Endodermal cell (in vitro differentiated cells): ENCODE measurements around the gene UNC13B. TPM values are rescaled to one million over a fixed set of nuclear protein-coding genes. Genes with fewer than 3 reads are reported as not detected.

Source experiments
- DNase-seq: peaks from one replicate; pipeline ENCODE4 v3.0.0-alpha.2; 2017
- H3K27ac ChIP-seq: 2 replicates; pipeline ENCODE4 v1.5.1; 2013; ENCODE audit warnings: mild to moderate bottlenecking, low read depth, low read length, moderate library complexity
- H3K27me3 ChIP-seq: 2 replicates; pipeline ENCODE4 v1.6.1; 2013; ENCODE audit warnings: mild to moderate bottlenecking, low read length, moderate library complexity; ENCODE audit not compliant: insufficient read depth, control insufficient read depth, poor library complexity, severe bottlenecking
- H3K36me3 ChIP-seq: 2 replicates; pipeline ENCODE4 v1.7.0; 2013; ENCODE audit warnings: mild to moderate bottlenecking, low read length, moderate library complexity; ENCODE audit not compliant: control insufficient read depth, insufficient read depth
- H3K4me1 ChIP-seq: one replicate; pipeline ENCODE4 v1.7.0; 2013; ENCODE audit warnings: low read length; ENCODE audit not compliant: control insufficient read depth, insufficient read depth
- H3K4me3 ChIP-seq: 2 replicates; pipeline ENCODE4 v1.5.1; 2013; ENCODE audit warnings: mild to moderate bottlenecking, low read length, moderate library complexity
- H3K9ac ChIP-seq: 2 replicates; pipeline ENCODE4 v1.6.1; 2013; ENCODE audit warnings: mild to moderate bottlenecking, low read length, moderate library complexity; ENCODE audit not compliant: poor library complexity, severe bottlenecking; ENCODE audit errors: extremely low read depth
- H3K9me3 ChIP-seq: 2 replicates; pipeline ENCODE4 v1.6.1; 2013; ENCODE audit warnings: mild to moderate bottlenecking, low read length, moderate library complexity; ENCODE audit not compliant: control insufficient read depth
- H3K27ac Mint-ChIP-seq: 2 replicates; pipeline ENCODE4 v1.8.0; 2020; ENCODE audit warnings: mixed read lengths
- H3K27me3 Mint-ChIP-seq: 2 replicates; pipeline ENCODE4 v1.8.0; 2021; ENCODE audit warnings: mild to moderate bottlenecking, mixed read lengths; ENCODE audit not compliant: insufficient read depth
- H3K36me3 Mint-ChIP-seq: 2 replicates; pipeline ENCODE4 v1.8.0; 2020; ENCODE audit warnings: low read depth, mixed read lengths
- H3K4me1 Mint-ChIP-seq: 2 replicates; pipeline ENCODE4 v1.8.0; 2020; ENCODE audit warnings: mixed read lengths
- H3K4me3 Mint-ChIP-seq: 2 replicates; pipeline ENCODE4 v1.8.0; 2020; ENCODE audit warnings: mild to moderate bottlenecking, moderate library complexity, mixed read lengths
- H3K9me3 Mint-ChIP-seq: 2 replicates; pipeline ENCODE4 v1.8.0; 2020; ENCODE audit warnings: mild to moderate bottlenecking, mixed read lengths
- CTCF ChIP-seq: fragments of 200-600 bp; sonication (generic); conservative IDR thresholded peaks from 2 replicates; pipeline ENCODE4 v1.5.0; 2021; ENCODE audit warnings: antibody characterized with exemption, mild to moderate bottlenecking
- WGBS, 2 experiments: methylation state at CpG; one replicate each; pipeline versions ENCODE4 v1.1.5 to v1.1.7; 2013; ENCODE audit warnings: missing lambda C conversion rate in 2 of 2, mixed read lengths in 1 of 2; ENCODE audit not compliant: insufficient coverage in 1 of 2, insufficient read length in 1 of 2; 5-methylcytosine and 5-hydroxymethylcytosine counted together
- total RNA-seq, 2 donors: library from RNA; stranded (reverse); fragmentation: NEBNext Ultra II Directional in 1 of 2; extraction: Animal tissue kit (Norgen Biotek cat#: 25700) in 1 of 2; gene quantifications; 2 replicates in 1 of 2; 3 replicates in 1 of 2; pipeline ENCODE4 v1.2.1, GENCODE V29; 2021

The UNC13B gene
- total RNA-seq, 2 donors from 2014 or later, result 53.9 to 57.2 TPM

GRCh38 chr9:35253075-35253474 is 91.3 kb downstream of the UNC13B start:
- H3K27me3 Mint-ChIP-seq, result no peaks in the 10 kb centered on the region
- H3K9ac ChIP-seq, result no peak overlapping the region
- H3K4me3 Mint-ChIP-seq, result no peak overlapping the region
- H3K27ac ChIP-seq, result no peak overlapping the region
- no peak overlapping the region for H3K4me3 ChIP-seq
- H3K27me3 ChIP-seq, result no peaks in the 10 kb centered on the region
- no peak overlapping the region for H3K27ac Mint-ChIP-seq
- H3K9me3 Mint-ChIP-seq, result no peaks in the 10 kb centered on the region
- DNase-seq, result no peak
- H3K36me3 Mint-ChIP-seq, result peaks cover 16% of the 10 kb centered on the region
- 88% methylated on average over 1 of the region's 1 CpG; no CpG with 5 or more reads in 1 of the 2 experiments for WGBS, 2 experiments
- no peaks in the 10 kb centered on the region for H3K4me1 Mint-ChIP-seq
- no peaks in the 10 kb centered on the region for H3K36me3 ChIP-seq
- no peak for TF ChIP-seq CTCF
- no peaks in the 10 kb centered on the region for H3K9me3 ChIP-seq
- H3K4me1 ChIP-seq, result no peaks in the 10 kb centered on the region

- Mint-ChIP-seq H3K27me3 (no peaks in the 10 kb centered on the region), H3K36me3 (peaks cover 14% of the 10 kb centered on the region), H3K9me3 (no peaks in the 10 kb centered on the region), H3K27ac (no peak overlapping the region), H3K4me1 (peaks cover 2% of the 10 kb centered on the region), H3K4me3 (no peak overlapping the region)
- Histone ChIP-seq H3K4me1 (no peaks in the 10 kb centered on the region), H3K27ac (no peak overlapping the region), H3K4me3 (no peak overlapping the region), H3K9me3 (no peaks in the 10 kb centered on the region), H3K9ac (no peak overlapping the region), H3K36me3 (no peaks in the 10 kb centered on the region), H3K27me3 (no peaks in the 10 kb centered on the region)
- TF ChIP-seq CTCF, result no peak
- no peak for DNase-seq
These were observed 92.4 kb downstream of the UNC13B start for GRCh38 chr9:35254237-35254636.

- no peak overlapping the region for H3K27ac ChIP-seq
- H3K27ac Mint-ChIP-seq, result no peak overlapping the region
- H3K27me3 ChIP-seq, result no peaks in the 10 kb centered on the region
- H3K4me1 Mint-ChIP-seq, result peaks cover 2% of the 10 kb centered on the region
- no peaks in the 10 kb centered on the region for H3K36me3 ChIP-seq
- no peak overlapping the region for H3K4me3 ChIP-seq
- H3K36me3 Mint-ChIP-seq, result peaks cover 13% of the 10 kb centered on the region
- DNase-seq, result no peak
- no peak overlapping the region for H3K9ac ChIP-seq
- no peaks in the 10 kb centered on the region for H3K4me1 ChIP-seq
- no peaks in the 10 kb centered on the region for H3K9me3 Mint-ChIP-seq
- H3K27me3 Mint-ChIP-seq, result no peaks in the 10 kb centered on the region
- H3K9me3 ChIP-seq, result no peaks in the 10 kb centered on the region
- no peak for TF ChIP-seq CTCF
- WGBS, 2 experiments, result 81 to 95% methylated on average over 4 to 8 of the region's 8 CpGs
- H3K4me3 Mint-ChIP-seq, result no peak overlapping the region
These were observed 93.4 kb downstream of the UNC13B start for GRCh38 chr9:35254984-35255857.
